PC-9 (cell line): ENCODE data around the gene BASP1. TPM values are rescaled to one million over a fixed set of nuclear protein-coding genes. Genes with fewer than 3 reads are reported as not detected.

ENCODE experiments used
- BruUV-seq: library from RNA; stranded (reverse); fragments of 400-500 nt; replicated peaks from 2 replicates; lab custom pipeline; 2021; lab: Mats Ljungman, UMichigan
- CTCF ChIA-PET: fragments of 300-600 bp; sonication (Branson Sonifier 250); formaldehyde crosslinking; loops from one replicate; lab custom pipeline; 2022; ENCODE audit warnings: antibody characterized with exemption; lab: Charles Lee
- POLR2A ChIA-PET: fragments of 300-600 bp; sonication (Branson Sonifier 250); formaldehyde crosslinking; loops from one replicate; lab custom pipeline; 2022; ENCODE audit warnings: antibody characterized with exemption; ENCODE audit not compliant: unreplicated experiment; lab: Charles Lee
- DNase-seq, 2 experiments: peaks; one replicate each; pipeline versions ENCODE4 v3.0.0 to v3.0.0-alpha.2; 2015 to 2022; ENCODE audit warnings: mixed read lengths in 1 of 2
- H2AFZ ChIP-seq: fragments of 200-600 bp; sonication (generic); 2 replicates; pipeline ENCODE4 v1.8.1; 2017; ENCODE audit warnings: antibody characterized with exemption
- H3F3A ChIP-seq: fragments of 200-600 bp; sonication (generic); 2 replicates; pipeline ENCODE4 v1.8.1; 2017; ENCODE audit warnings: antibody characterized with exemption, mild to moderate bottlenecking, low read depth; ENCODE audit not compliant: insufficient read depth
- H3K27ac ChIP-seq: fragments of 200-600 bp; sonication (generic); 2 replicates; pipeline ENCODE4 v1.6.1; 2016; ENCODE audit warnings: mixed run types
- H3K27me3 ChIP-seq: fragments of 200-600 bp; sonication (generic); 2 replicates; pipeline ENCODE4 v1.6.1; 2016; ENCODE audit warnings: low read depth, mixed run types; ENCODE audit not compliant: insufficient read depth
- H3K36me3 ChIP-seq: fragments of 200-600 bp; sonication (generic); 2 replicates; pipeline ENCODE4 v1.6.1; 2016; ENCODE audit warnings: low read depth, mixed run types
- H3K4me1 ChIP-seq: fragments of 200-600 bp; sonication (generic); replicated peaks from 2 replicates; pipeline ENCODE4 v1.6.1; 2016; ENCODE audit warnings: mixed run types; ENCODE audit not compliant: insufficient read depth
- H3K4me2 ChIP-seq: fragments of 200-600 bp; sonication (generic); 2 replicates; pipeline ENCODE4 v1.6.1; 2017; ENCODE audit warnings: mixed run types
- H3K4me3 ChIP-seq: fragments of 200-600 bp; sonication (generic); 2 replicates; pipeline ENCODE4 v1.6.1; 2016; ENCODE audit warnings: mixed run types
- H3K79me2 ChIP-seq: fragments of 200-600 bp; sonication (generic); 2 replicates; pipeline ENCODE4 v1.6.1; 2017; ENCODE audit warnings: low read depth, mixed run types
- H3K9me2 ChIP-seq: fragments of 200-600 bp; sonication (generic); 2 replicates; pipeline ENCODE4 v1.8.1; 2017; ENCODE audit warnings: mild to moderate bottlenecking; ENCODE audit not compliant: insufficient read depth
- H3K9me3 ChIP-seq: fragments of 200-600 bp; sonication (generic); 2 replicates; pipeline ENCODE4 v1.8.1; 2016; ENCODE audit warnings: low read depth; ENCODE audit not compliant: insufficient read depth
- H4K20me1 ChIP-seq: fragments of 200-600 bp; sonication (generic); 2 replicates; pipeline ENCODE4 v1.8.1; 2017; ENCODE audit not compliant: insufficient read depth
- EZH2 ChIP-seq: fragments of 200-600 bp; sonication (generic); IDR thresholded peaks from 2 replicates; pipeline ENCODE4 v1.8.0; 2017; ENCODE audit warnings: antibody characterized with exemption, low read depth
- intact Hi-C: fragments of 100-400 bp; cut with micrococcal nuclease; formaldehyde crosslinking; loops from one replicate; pipeline ENCODE4 v1.10.0; 2022; ENCODE audit not compliant: unreplicated experiment
- total RNA-seq: library from RNA; stranded (reverse); gene quantifications from 2 replicates; pipeline ENCODE4 v1.2.3, GENCODE V29; 2021
- TF ChIP-seq, protein P1 (sequence below): fragments of 200-600 bp; sonication (generic); conservative IDR thresholded peaks from 2 replicates; pipeline ENCODE4 v1.6.1; 2017; ENCODE audit warnings: mixed run types, antibody characterized with exemption, mild to moderate bottlenecking, moderate library complexity

Gene BASP1
- total RNA-seq, 1 experiment from 2014 or later = not detected

DNA sequence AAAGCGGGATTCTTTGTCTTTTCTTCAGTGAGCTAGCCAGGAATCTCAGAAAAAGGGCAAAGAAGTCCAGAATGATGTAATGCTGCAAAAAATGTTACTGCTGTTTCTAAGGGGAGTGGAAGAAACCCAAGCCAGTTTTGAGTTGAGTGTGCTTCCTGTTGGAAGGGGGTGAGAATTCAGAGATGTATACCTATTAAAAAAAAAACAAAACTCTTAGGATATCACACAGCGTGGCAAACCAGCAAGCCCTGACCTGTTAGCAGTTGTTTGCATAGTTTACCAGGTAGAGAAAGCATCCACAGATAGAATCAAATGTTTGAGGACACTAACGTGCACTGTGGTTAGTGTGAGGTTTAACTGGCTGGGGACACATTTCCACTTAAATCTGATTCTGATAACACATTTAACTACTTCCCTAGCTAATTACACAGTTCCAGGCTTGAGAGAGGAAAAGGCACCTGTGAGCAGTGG lies 11.4 kb downstream of the BASP1 start:
- no peak overlapping the region for H3K4me2 ChIP-seq
- TF ChIP-seq, protein P1, sequence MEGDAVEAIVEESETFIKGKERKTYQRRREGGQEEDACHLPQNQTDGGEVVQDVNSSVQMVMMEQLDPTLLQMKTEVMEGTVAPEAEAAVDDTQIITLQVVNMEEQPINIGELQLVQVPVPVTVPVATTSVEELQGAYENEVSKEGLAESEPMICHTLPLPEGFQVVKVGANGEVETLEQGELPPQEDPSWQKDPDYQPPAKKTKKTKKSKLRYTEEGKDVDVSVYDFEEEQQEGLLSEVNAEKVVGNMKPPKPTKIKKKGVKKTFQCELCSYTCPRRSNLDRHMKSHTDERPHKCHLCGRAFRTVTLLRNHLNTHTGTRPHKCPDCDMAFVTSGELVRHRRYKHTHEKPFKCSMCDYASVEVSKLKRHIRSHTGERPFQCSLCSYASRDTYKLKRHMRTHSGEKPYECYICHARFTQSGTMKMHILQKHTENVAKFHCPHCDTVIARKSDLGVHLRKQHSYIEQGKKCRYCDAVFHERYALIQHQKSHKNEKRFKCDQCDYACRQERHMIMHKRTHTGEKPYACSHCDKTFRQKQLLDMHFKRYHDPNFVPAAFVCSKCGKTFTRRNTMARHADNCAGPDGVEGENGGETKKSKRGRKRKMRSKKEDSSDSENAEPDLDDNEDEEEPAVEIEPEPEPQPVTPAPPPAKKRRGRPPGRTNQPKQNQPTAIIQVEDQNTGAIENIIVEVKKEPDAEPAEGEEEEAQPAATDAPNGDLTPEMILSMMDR = no peak
- no peak for TF ChIP-seq EZH2
- no peaks in the 10 kb centered on the region for H4K20me1 ChIP-seq
- intact Hi-C loops = no loop called here
- BruUV-seq = no TSS peak
- H3K27me3 ChIP-seq = no peaks in the 10 kb centered on the region
- ChIA-PET CTCF (no interaction called here), POLR2A (no interaction called here)
- no peaks in the 10 kb centered on the region for H3K9me3 ChIP-seq
- no peaks in the 10 kb centered on the region for H3F3A ChIP-seq
- no peak overlapping the region for H2AFZ ChIP-seq
- H3K27ac ChIP-seq = no peak overlapping the region
- H3K9me2 ChIP-seq = no peaks in the 10 kb centered on the region
- H3K36me3 ChIP-seq = no peaks in the 10 kb centered on the region
- no peaks in the 10 kb centered on the region for H3K4me1 ChIP-seq
- no peaks in the 10 kb centered on the region for H3K79me2 ChIP-seq
- no peak for DNase-seq
- H3K4me3 ChIP-seq = no peak overlapping the region

DNA sequence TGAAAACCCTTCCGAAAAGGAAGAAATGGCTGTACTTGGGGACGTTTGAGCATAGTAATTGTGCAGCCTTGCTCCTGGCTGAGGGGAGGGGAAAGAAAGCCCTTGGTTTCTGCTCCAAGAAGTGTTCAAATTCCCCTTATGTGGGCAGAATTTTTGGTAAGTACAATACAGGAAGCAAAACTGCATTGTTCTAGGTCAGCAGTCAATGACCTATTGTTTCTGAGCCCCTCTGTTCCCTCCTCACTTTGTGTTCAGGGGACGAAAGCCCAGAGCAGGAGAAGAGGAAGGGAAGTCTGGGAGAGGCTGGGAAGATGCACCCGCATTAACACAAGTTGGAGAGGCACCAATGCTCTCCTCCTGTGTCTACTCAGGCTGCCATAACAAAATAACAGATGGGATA lies 11.9 kb downstream of the BASP1 start:
- TF ChIP-seq EZH2 = no peak
- TF ChIP-seq, protein P1 = no peak
- no peak for DNase-seq
- H3K4me2 ChIP-seq = no peak overlapping the region
- intact Hi-C loops = no loop called here
- no peak overlapping the region for H3K27ac ChIP-seq
- H3K27me3 ChIP-seq = no peaks in the 10 kb centered on the region
- H3K9me2 ChIP-seq = no peaks in the 10 kb centered on the region
- no peak overlapping the region for H2AFZ ChIP-seq
- H4K20me1 ChIP-seq = no peaks in the 10 kb centered on the region
- no TSS peak for BruUV-seq
- H3K4me1 ChIP-seq = no peaks in the 10 kb centered on the region
- no peaks in the 10 kb centered on the region for H3K36me3 ChIP-seq
- H3K4me3 ChIP-seq = no peak overlapping the region
- no peaks in the 10 kb centered on the region for H3F3A ChIP-seq
- CTCF ChIA-PET = no interaction called here
- POLR2A ChIA-PET = no interaction called here
- H3K9me3 ChIP-seq = no peaks in the 10 kb centered on the region
- H3K79me2 ChIP-seq = no peaks in the 10 kb centered on the region

DNA sequence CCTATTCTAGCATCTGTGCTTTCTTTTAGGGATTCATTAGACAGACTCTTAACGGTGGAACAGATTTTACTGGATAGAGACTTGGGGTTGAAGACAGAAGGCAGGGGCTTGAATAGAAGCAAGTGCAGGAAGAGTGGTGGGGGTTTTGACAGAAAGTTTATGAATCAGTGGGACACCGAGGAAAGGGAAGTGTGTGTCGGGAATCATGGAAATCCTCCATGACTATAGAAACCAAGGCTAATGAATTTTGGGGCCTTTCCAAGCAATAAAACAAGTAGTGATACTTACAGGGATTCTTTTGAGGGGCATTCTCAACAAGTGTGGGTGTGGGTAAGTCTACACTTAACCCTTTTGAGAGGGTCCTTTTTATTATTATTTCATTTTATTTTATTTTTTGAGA lies 12.8 kb downstream of the BASP1 start:
- Histone ChIP-seq H3K9me2 (no peaks in the 10 kb centered on the region), H3K9me3 (no peaks in the 10 kb centered on the region), H3K4me2 (no peak overlapping the region), H3K4me1 (no peaks in the 10 kb centered on the region), H3K27me3 (no peaks in the 10 kb centered on the region), H3K79me2 (no peaks in the 10 kb centered on the region), H3K27ac (no peak overlapping the region), H4K20me1 (no peaks in the 10 kb centered on the region), H3K36me3 (no peaks in the 10 kb centered on the region), H3F3A (no peaks in the 10 kb centered on the region), H3K4me3 (no peak overlapping the region), H2AFZ (no peak overlapping the region)
- CTCF ChIA-PET = no interaction called here
- no TSS peak for BruUV-seq
- TF ChIP-seq, protein P1 = no peak
- TF ChIP-seq EZH2 = no peak
- intact Hi-C loops = no loop called here
- DNase-seq = no peak
- POLR2A ChIA-PET = no interaction called here
